Measurements from ENCODE around the gene NAALADL1. TPM values are rescaled to one million over a fixed set of nuclear protein-coding genes. Genes with fewer than 3 reads are reported as not detected.

The NAALADL1 gene
- total and polyA plus RNA-seq, 2 donors = 5.1 to 9.0 TPM

DNA sequence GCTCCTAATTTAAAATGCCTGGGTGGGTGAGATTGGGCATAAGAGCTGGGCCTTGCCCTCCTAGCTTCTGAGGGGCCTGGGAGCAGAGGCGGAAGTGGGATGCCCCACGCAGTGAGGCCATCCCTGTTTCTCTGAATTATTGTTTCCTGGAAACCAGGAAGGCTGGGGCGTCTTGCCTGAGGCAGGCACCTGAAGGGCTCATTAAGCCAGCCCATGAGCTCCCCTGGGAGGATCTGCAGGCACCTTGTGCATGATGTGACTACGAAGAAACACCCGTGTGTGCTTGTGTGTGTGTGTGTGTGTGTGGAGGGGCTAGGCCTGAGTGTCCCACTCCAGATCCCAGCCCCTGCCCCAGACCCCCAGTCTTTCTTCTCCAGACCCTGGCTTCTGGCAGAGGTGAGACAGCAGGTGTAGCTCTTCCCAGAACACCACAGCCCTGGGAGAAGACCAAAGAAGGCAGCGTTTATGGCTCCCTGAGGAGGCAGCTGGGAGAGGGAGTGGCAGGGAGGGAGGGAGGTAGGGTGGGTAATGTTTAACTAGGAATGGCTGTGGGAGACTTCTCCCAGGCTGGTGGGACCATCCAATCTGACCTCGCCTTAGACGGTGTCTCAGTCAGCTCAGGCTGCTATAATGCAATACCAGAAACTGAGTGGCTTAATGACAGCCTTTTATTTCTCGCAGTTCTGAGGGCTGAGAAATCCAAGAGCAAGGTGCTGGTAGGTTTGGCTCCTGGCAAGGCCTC lies 59.5 kb downstream of the NAALADL1 start:
- H3K27me3 ChIP-seq (ENCODE audit: control insufficient read depth in 2 of 2, insufficient read depth in 1 of 2, low read length in 1 of 2) = peaks cover 0 to 7% of the 10 kb centered on the region in 2 donors
- H3K27ac ChIP-seq (ENCODE audit: low read depth in 1 of 2, low read length in 1 of 2) = no peak overlapping the region
- H3K9me3 ChIP-seq (ENCODE audit: control insufficient read depth in 2 of 2, insufficient read depth in 1 of 2, low read length in 1 of 2) = no peaks in the 10 kb centered on the region
- DNase-seq (ENCODE audit: low read depth in 6 of 9, low spot score in 9 of 9) = no peak
- no peaks in the 10 kb centered on the region for H3K4me1 ChIP-seq (ENCODE audit: control insufficient read depth in 2 of 2, insufficient read depth in 2 of 2, low read length in 2 of 2)
- H3K4me3 ChIP-seq (ENCODE audit: low read length in 2 of 2) = no peak overlapping the region
- 77% methylated on average over 9 of the region's 9 CpGs for WGBS
- no peaks in the 10 kb centered on the region for H3K36me3 ChIP-seq (ENCODE audit: control insufficient read depth in 2 of 2, insufficient read depth in 2 of 2, low read length in 1 of 2)

GRCh38 chr11:64998141-64998540 lies 60.2 kb downstream of the NAALADL1 start:
- no peaks in the 10 kb centered on the region for H3K4me1 ChIP-seq (ENCODE audit: control insufficient read depth in 2 of 2, insufficient read depth in 2 of 2, low read length in 2 of 2)
- H3K9me3 ChIP-seq (ENCODE audit: control insufficient read depth in 2 of 2, insufficient read depth in 1 of 2, low read length in 1 of 2) = no peaks in the 10 kb centered on the region
- no peak overlapping the region for H3K4me3 ChIP-seq (ENCODE audit: low read length in 2 of 2)
- WGBS = 91% methylated on average over 1 of the region's 1 CpG
- peaks cover 0 to 7% of the 10 kb centered on the region in 2 donors for H3K27me3 ChIP-seq (ENCODE audit: control insufficient read depth in 2 of 2, insufficient read depth in 1 of 2, low read length in 1 of 2)
- no peaks in the 10 kb centered on the region for H3K36me3 ChIP-seq (ENCODE audit: control insufficient read depth in 2 of 2, insufficient read depth in 2 of 2, low read length in 1 of 2)
- DNase-seq (ENCODE audit: low read depth in 6 of 9, low spot score in 9 of 9) = no peak
- H3K27ac ChIP-seq (ENCODE audit: low read depth in 1 of 2, low read length in 1 of 2) = no peak overlapping the region

DNA sequence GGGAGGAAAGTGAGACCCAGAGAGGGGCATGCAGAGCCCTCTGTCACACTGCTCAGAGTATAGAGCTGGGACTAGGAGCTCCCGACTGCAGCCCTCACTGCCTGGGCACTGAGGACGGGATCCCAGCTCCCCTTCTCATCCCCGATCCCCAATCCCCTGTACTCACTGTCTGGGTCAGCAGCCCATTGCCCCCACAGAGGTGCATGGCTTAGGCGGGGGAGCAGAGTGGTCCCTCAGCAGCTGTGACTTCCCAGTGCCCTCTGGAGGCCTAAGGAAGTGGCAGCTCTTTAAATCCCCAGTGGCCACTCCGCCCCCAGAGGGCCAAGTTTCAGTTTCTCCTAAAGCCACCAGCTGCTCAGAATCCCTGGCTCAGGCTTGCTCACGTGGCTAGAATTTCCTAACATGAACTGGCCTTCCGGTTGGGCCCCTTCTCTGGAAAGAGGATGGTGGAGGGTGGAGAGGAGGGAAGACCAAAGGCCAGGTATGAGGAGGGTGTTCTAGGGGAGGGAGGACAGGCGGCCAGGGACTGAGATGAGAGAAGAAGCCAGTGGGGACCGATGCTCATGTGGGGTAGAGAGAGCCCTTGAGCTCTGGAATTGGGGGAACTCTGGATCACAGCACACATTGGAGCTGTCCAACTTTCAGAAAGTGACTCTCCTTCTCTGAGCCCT lies 61.5 kb downstream of the NAALADL1 start, which contains the start of gene BATF2:
Gene BATF2 (minus strand): TSS at position 262 of the 671 bp plus-strand sequence. CDS start 57 bp downstream, at position 205.
- H3K36me3 ChIP-seq (ENCODE audit: control insufficient read depth in 2 of 2, insufficient read depth in 2 of 2, low read length in 1 of 2) = no peaks in the 10 kb centered on the region
- DNase-seq (ENCODE audit: low read depth in 6 of 9, low spot score in 9 of 9) = peak in 2 of 9 donors; percentile 6 to 34
- peaks cover 0 to 7% of the 10 kb centered on the region in 2 donors for H3K27me3 ChIP-seq (ENCODE audit: control insufficient read depth in 2 of 2, insufficient read depth in 1 of 2, low read length in 1 of 2)
- H3K9me3 ChIP-seq (ENCODE audit: control insufficient read depth in 2 of 2, insufficient read depth in 1 of 2, low read length in 1 of 2) = no peaks in the 10 kb centered on the region
- H3K4me3 ChIP-seq (ENCODE audit: low read length in 2 of 2) = no peak within 1 kb of the TSS
- no peaks in the 10 kb centered on the region for H3K4me1 ChIP-seq (ENCODE audit: control insufficient read depth in 2 of 2, insufficient read depth in 2 of 2, low read length in 2 of 2)
- H3K27ac ChIP-seq (ENCODE audit: low read depth in 1 of 2, low read length in 1 of 2) = no peak within 1 kb of the TSS
- WGBS = 30% methylated on average over 9 of the region's 9 CpGs

DNA sequence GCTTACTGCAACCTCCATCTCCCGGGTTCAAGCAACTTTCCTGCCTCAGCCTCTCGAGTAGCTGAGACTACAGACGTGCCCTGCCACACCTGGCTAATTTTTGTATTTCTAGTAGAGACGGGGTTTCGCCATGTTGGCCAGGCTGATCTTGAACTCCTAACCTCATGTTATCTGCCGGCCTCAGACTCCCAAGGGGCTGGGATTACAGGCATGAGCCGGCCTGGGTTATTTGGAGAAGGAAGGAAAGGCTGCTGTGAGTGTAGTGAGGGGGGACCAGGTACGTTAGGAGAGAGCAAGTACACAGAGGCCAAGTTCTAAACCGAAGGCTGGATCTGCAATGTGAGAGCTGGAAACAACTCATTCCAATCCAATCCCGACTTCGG lies 62.0 kb downstream of the NAALADL1 start:
- Histone ChIP-seq H3K4me1 (ENCODE audit: control insufficient read depth in 2 of 2, insufficient read depth in 2 of 2, low read length in 2 of 2) (no peaks in the 10 kb centered on the region), H3K27ac (ENCODE audit: low read depth in 1 of 2, low read length in 1 of 2) (no peak overlapping the region)
- 61% methylated on average over 11 of the region's 11 CpGs for WGBS

More for the DNA sequence above, 62.0 kb downstream of the NAALADL1 start:
- Histone ChIP-seq H3K9me3 (ENCODE audit: control insufficient read depth in 2 of 2, insufficient read depth in 1 of 2, low read length in 1 of 2) (no peaks in the 10 kb centered on the region), H3K36me3 (ENCODE audit: control insufficient read depth in 2 of 2, insufficient read depth in 2 of 2, low read length in 1 of 2) (no peaks in the 10 kb centered on the region), H3K27me3 (ENCODE audit: control insufficient read depth in 2 of 2, insufficient read depth in 1 of 2, low read length in 1 of 2) (peaks cover 0 to 7% of the 10 kb centered on the region in 2 donors), H3K4me3 (ENCODE audit: low read length in 2 of 2) (no peak overlapping the region)
- DNase-seq (ENCODE audit: low read depth in 6 of 9, low spot score in 9 of 9) = no peak

Other genes with a start within 250 kb of the NAALADL1 start
- gene MEN1, start 248.0 kb downstream of the NAALADL1 start, total RNA-seq = 10.8 TPM
- gene MEN1, start 248.0 kb downstream of the NAALADL1 start, polyA plus RNA-seq = 33.4 TPM
- 1.7 TPM for gene CDC42BPG, start 213.9 kb downstream of the NAALADL1 start, total RNA-seq
- gene CDC42BPG, start 213.9 kb downstream of the NAALADL1 start, polyA plus RNA-seq = 7.4 TPM
- gene EHD1, start 179.9 kb downstream of the NAALADL1 start, total RNA-seq = 17.3 TPM
- 32.3 TPM for gene EHD1, start 179.9 kb downstream of the NAALADL1 start, polyA plus RNA-seq
- 6.3 TPM for gene ATG2A, start 141.3 kb downstream of the NAALADL1 start, total RNA-seq
- 35.2 TPM for gene ATG2A, start 141.3 kb downstream of the NAALADL1 start, polyA plus RNA-seq
- gene PPP2R5B, start 133.9 kb downstream of the NAALADL1 start, total RNA-seq = 4.4 TPM
- 18.3 TPM for gene PPP2R5B, start 133.9 kb downstream of the NAALADL1 start, polyA plus RNA-seq
- 0.47 TPM for gene GPHA2, start 122.7 kb downstream of the NAALADL1 start, total RNA-seq
- gene GPHA2, start 122.7 kb downstream of the NAALADL1 start, polyA plus RNA-seq = 1.6 TPM
- 0.14 TPM for gene MAJIN, start 86.4 kb downstream of the NAALADL1 start, total RNA-seq
- gene MAJIN, start 86.4 kb downstream of the NAALADL1 start, polyA plus RNA-seq = 0.50 TPM
- gene BATF2, start 61.6 kb downstream of the NAALADL1 start, total RNA-seq = 0.90 TPM
- gene BATF2, start 61.6 kb downstream of the NAALADL1 start, polyA plus RNA-seq = 3.1 TPM
- gene ARL2, start 44.4 kb downstream of the NAALADL1 start, total RNA-seq = 42.8 TPM
- gene ARL2, start 44.4 kb downstream of the NAALADL1 start, polyA plus RNA-seq = 52.0 TPM
- 10.6 TPM for gene SNX15, start 31.1 kb downstream of the NAALADL1 start, total RNA-seq
- 15.4 TPM for gene SNX15, start 31.1 kb downstream of the NAALADL1 start, polyA plus RNA-seq
- 11.2 TPM for gene SAC3D1, start 17.3 kb downstream of the NAALADL1 start, total RNA-seq
- 11.5 TPM for gene SAC3D1, start 17.3 kb downstream of the NAALADL1 start, polyA plus RNA-seq
- 26.8 TPM for gene CDCA5, start 25.5 kb upstream of the NAALADL1 start, total RNA-seq
- gene CDCA5, start 25.5 kb upstream of the NAALADL1 start, polyA plus RNA-seq = 2.2 TPM
- 16.8 TPM for gene ZFPL1, start 25.7 kb upstream of the NAALADL1 start, total RNA-seq
- gene ZFPL1, start 25.7 kb upstream of the NAALADL1 start, polyA plus RNA-seq = 42.5 TPM
- gene VPS51, start 37.7 kb upstream of the NAALADL1 start, total RNA-seq = 110 TPM
- 121 TPM for gene VPS51, start 37.7 kb upstream of the NAALADL1 start, polyA plus RNA-seq
- 16.1 TPM for gene TM7SF2, start 53.3 kb upstream of the NAALADL1 start, total RNA-seq
- 35.8 TPM for gene TM7SF2, start 53.3 kb upstream of the NAALADL1 start, polyA plus RNA-seq
- 10.1 TPM for gene ZNHIT2, start 59.1 kb upstream of the NAALADL1 start, total RNA-seq
- 16.5 TPM for gene ZNHIT2, start 59.1 kb upstream of the NAALADL1 start, polyA plus RNA-seq
- 1,067 TPM for gene FAU, start 63.6 kb upstream of the NAALADL1 start, total RNA-seq
- 1,132 TPM for gene FAU, start 63.6 kb upstream of the NAALADL1 start, polyA plus RNA-seq
- gene MRPL49, start 63.8 kb upstream of the NAALADL1 start, total RNA-seq = 42.3 TPM
- gene MRPL49, start 63.8 kb upstream of the NAALADL1 start, polyA plus RNA-seq = 36.2 TPM
- 3.6 TPM for gene SYVN1, start 76.0 kb upstream of the NAALADL1 start, total RNA-seq
- 22.7 TPM for gene SYVN1, start 76.0 kb upstream of the NAALADL1 start, polyA plus RNA-seq
- gene SPDYC, start 111.7 kb upstream of the NAALADL1 start, total RNA-seq = not detected
- gene SPDYC, start 111.7 kb upstream of the NAALADL1 start, polyA plus RNA-seq = 0.11 TPM
- 31.9 TPM for gene CAPN1, start 123.4 kb upstream of the NAALADL1 start, total RNA-seq
- 104 TPM for gene CAPN1, start 123.4 kb upstream of the NAALADL1 start, polyA plus RNA-seq
- 21.0 TPM for gene POLA2, start 203.4 kb upstream of the NAALADL1 start, total RNA-seq
- gene POLA2, start 203.4 kb upstream of the NAALADL1 start, polyA plus RNA-seq = 7.3 TPM